Kidney glomerular epithelial cell (primary cell): ENCODE results near the gene UBQLN2.
"Not testable (repeated sequence)": the region's sequence is repeated elsewhere in the genome, so short reads cannot be mapped to it uniquely, and the experiment has no call there.

ENCODE experiments used
- DNase-seq: peaks from one replicate; lab custom pipeline; 2025; lab: John Stamatoyannopoulos, UW

The UBQLN2 gene

GRCh38 chrX:56563231-56564161, at the start of gene UBQLN2:
UBQLN2 (plus strand) TSS chrX:56563627; CDS start chrX:56563874, 247 bp downstream.
- peak; percentile 36 for DNase-seq

DNA sequence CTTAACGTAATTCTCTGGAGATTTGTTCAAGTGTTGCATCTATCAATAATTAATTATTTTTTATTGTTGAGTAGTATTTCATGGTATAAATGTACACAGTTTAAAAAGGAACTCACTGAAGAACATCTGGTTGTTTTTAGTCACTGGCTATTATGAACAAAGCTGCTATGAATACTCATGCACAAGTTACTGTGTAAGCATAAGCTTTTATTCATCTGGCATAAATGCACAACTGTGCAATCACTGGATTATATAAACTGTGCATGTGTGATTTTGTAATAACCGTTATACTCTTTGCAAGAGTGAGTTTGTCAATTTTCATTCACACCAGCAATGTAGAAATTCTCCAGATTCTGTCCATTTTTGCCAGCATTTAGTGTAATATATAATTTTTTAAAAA, 43.8 kb upstream of the UBQLN2 start:
- DNase-seq: no peak

GRCh38 chrX:56529482-56530007, 33.9 kb upstream of the UBQLN2 start:
- DNase-seq: not testable (repeated sequence)

GRCh38 chrX:56530011-56530410, 33.4 kb upstream of the UBQLN2 start:
- no peak for DNase-seq

GRCh38 chrX:56550667-56551066, 12.8 kb upstream of the UBQLN2 start:
- DNase-seq: no peak

DNA sequence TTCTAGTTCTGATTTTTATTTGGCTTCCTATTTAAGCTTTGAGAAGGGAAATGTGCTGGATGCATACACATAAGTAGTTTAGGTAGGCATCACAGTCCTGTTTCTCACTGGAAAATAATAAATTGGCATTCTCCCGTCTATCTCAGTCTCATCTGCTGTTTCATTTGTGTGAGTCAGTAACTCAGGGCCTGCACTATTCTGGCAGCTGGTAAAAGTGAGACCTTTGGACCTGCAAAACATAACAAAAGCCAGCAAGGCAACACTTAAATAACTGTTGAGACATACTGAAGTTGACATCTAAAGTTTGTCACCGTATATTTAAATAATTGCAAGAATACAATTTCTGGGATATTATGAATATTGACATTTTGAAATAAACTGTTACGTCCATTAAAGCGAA, 8.6 kb upstream of the UBQLN2 start:
- DNase-seq: no peak

GRCh38 chrX:56557376-56557929, 6.0 kb upstream of the UBQLN2 start:
- no peak for DNase-seq

DNA sequence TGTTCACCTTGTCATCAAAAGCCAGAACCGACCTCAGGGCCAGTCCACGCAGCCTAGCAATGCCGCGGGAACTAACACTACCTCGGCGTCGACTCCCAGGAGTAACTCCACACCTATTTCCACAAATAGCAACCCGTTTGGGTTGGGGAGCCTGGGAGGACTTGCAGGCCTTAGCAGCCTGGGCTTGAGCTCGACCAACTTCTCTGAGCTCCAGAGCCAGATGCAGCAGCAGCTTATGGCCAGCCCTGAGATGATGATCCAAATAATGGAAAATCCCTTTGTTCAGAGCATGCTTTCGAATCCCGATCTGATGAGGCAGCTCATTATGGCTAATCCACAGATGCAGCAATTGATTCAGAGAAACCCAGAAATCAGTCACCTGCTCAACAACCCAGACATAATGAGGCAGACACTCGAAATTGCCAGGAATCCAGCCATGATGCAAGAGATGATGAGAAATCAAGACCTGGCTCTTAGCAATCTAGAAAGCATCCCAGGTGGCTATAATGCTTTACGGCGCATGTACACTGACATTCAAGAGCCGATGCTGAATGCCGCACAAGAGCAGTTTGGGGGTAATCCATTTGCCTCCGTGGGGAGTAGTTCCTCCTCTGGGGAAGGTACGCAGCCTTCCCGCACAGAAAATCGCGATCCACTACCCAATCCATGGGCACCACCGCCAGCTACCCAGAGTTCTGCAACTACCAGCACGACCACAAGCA, 898 bp downstream of the UBQLN2 start:
- DNase-seq: peak; percentile 46

- no peak for DNase-seq
Observed at GRCh38 chrX:56564921-56565840, 1.8 kb downstream of the UBQLN2 start.

DNA sequence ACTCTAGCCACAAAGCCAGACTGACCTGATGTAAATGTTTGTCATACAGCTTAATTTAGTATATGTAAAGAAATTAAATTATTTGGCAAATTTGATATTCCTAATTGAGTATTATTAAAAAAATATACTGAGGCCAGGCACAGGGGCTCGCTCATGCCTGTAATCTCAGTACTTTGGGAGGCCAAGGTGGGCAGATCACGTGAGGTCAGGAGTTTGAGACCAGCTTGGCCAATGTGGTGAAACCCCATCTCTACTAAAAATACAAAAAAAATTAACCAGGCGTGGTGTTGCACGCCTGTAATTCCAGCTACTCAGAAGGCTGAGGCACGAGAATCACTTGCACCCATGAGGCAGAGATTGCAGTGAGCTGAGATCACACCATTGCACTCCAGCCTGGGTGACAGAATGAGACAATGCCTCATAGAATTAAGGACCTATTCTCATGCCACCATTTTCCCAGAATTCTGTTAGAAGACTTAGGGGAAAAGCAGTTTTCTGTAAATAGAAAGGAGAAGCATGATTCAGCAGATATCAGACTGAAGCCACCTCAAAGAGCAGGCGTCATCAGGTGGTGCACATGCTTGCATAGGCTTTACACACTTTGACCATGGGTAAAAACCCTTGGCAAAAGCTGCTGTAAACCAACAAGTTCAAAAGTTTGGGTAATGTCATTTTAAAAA, 6.1 kb downstream of the UBQLN2 start:
- no peak for DNase-seq

GRCh38 chrX:56572975-56573374, 9.5 kb downstream of the UBQLN2 start:
- no peak for DNase-seq

DNA sequence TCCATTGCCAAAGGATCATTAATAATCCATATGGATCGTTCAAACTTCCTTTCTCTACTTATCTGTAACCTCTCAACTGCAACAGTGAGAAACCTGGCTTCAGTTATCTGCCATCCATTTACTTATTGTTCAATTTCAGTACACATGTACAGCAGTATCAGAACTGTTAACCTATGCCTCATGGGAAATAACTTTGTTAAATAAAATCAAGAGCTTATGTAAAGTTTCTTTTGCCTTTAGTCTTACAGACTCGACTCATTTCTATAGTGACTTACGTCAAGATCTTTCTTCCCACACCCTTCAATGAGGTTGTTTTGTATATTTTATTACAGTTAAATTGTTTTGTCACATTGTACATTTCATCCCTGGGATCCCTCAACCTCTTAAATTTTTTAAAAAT, 11.4 kb downstream of the UBQLN2 start:
- DNase-seq: no peak

GRCh38 chrX:56576721-56577120, 13.3 kb downstream of the UBQLN2 start:
- DNase-seq: no peak

- DNase-seq: no peak
Observed at GRCh38 chrX:56588397-56589188, 25.2 kb downstream of the UBQLN2 start.

GRCh38 chrX:56591830-56592229, 28.4 kb downstream of the UBQLN2 start:
- DNase-seq: not testable (repeated sequence)

- no peak for DNase-seq
Observed at GRCh38 chrX:56600141-56600540, 36.7 kb downstream of the UBQLN2 start.

GRCh38 chrX:56600987-56601386, 37.6 kb downstream of the UBQLN2 start:
- DNase-seq: no peak

GRCh38 chrX:56615282-56615681, 51.9 kb downstream of the UBQLN2 start:
- DNase-seq: no peak
